Left lung (tissue), 10 donors: ENCODE results near the gene SH3GL1. TPM values are rescaled to one million over a fixed set of nuclear protein-coding genes. Genes with fewer than 3 reads are reported as not detected.
A peak's percentile ranks its signal among the peaks of the same experiment; 100 is the strongest.

ENCODE experiments used
- ATAC-seq: fragments of 200-7000 bp; cut with Tn5 transposase; one replicate; pipeline ENCODE4 v1.9.1; 2020; ENCODE audit warnings: moderate library complexity
- DNase-seq, 4 donors: peaks; one replicate each; pipeline ENCODE4 v3.0.0-alpha.2; 2013 to 2020
- H3K27ac ChIP-seq, 2 donors: fragments of 200-600 bp; sonication (generic) in 1 of 2; one replicate each; pipeline versions ENCODE4 v1.5.0 to v1.8.0; 2020 to 2021
- H3K27me3 ChIP-seq, 2 donors: fragments of 200-600 bp; sonication (generic) in 1 of 2; one replicate each; pipeline versions ENCODE4 v1.5.0 to v1.8.0; 2020 to 2021
- H3K36me3 ChIP-seq, 2 donors: fragments of 200-600 bp; sonication (generic) in 1 of 2; one replicate each; pipeline versions ENCODE4 v1.5.0 to v1.8.0; 2020 to 2021
- H3K4me1 ChIP-seq, 2 donors: fragments of 200-600 bp; one replicate each; pipeline ENCODE4 v1.8.0; 2021
- H3K4me3 ChIP-seq, 2 donors: fragments of 200-600 bp; sonication (generic) in 1 of 2; one replicate each; pipeline versions ENCODE4 v1.5.0 to v1.8.0; 2020 to 2021; ENCODE audit warnings: mild to moderate bottlenecking in 1 of 2
- H3K9me3 ChIP-seq, 2 donors: fragments of 200-600 bp; sonication (generic) in 1 of 2; one replicate each; pipeline versions ENCODE4 v1.5.0 to v1.8.0; 2020 to 2021
- CTCF ChIP-seq, 2 donors: fragments of 200-600 bp; sonication (generic) in 1 of 2; IDR thresholded peaks; one replicate each; pipeline versions ENCODE4 v1.5.0 to v1.8.0; 2021; ENCODE audit warnings: antibody characterized with exemption in 2 of 2
- intact Hi-C, 2 donors: fragments of 100-400 bp; cut with DNase I; formaldehyde crosslinking; loops; one replicate each; pipeline versions ENCODE4 v1.11.2 to v1.14.2; 2022
- polyA plus RNA-seq, 6 donors: library from polyadenylated mRNA; unstranded; fragments of 120-200 nt; gene quantifications; one replicate each; pipeline ENCODE4 v1.2.1, GENCODE V29; 2013; ENCODE audit not compliant: insufficient read length in 6 of 6
- total RNA-seq, 2 donors: library from RNA; stranded (reverse); fragmentation: NEBNext Ultra II Directional; extraction: Animal tissue kit (Norgen Biotek cat#: 25700); gene quantifications; one replicate each; pipeline ENCODE4 v1.2.1, GENCODE V29; 2021
- donor health status: DM: no; HTN: yes; CAD: no.
- donor health status: DM: no; HTN: no; CAD: no.

Gene SH3GL1
- total and polyA plus RNA-seq, 8 donors = 64.6 to 119 (median 84.4) TPM

DNA sequence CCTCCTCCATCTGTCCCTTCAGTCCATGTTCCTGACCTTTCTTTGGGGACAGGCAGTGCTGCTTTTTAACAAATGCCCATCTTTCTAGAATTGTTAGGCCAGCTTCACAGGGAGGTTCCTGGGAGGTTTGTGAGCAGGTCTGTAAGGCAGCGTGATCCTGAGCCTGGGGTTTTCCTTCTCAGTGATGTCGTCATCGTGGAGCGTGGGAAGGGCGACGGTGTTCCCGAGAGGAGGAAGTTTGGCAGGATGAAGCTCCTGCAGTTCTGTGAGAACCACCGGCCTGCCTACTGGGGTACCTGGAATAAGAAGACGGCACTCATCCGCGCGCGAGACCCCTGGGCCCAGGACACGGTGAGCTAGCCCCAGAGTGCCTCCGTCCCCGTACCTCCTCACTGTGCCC is 28.9 kb upstream of the SH3GL1 start:
- Histone ChIP-seq H3K36me3 (peaks cover 0 to 62% of the 10 kb centered on the region in 2 donors), H3K9me3 (no peaks in the 10 kb centered on the region), H3K4me3 (no peak overlapping the region), H3K4me1 (peaks cover 0 to 28% of the 10 kb centered on the region in 2 donors), H3K27me3 (no peaks in the 10 kb centered on the region), H3K27ac (no peak overlapping the region)
- DNase-seq (peak in 3 of 4 donors; percentile 31 to 45 (median 41)), ATAC-seq (no peak)
- intact Hi-C loops = no loop called here
- TF ChIP-seq CTCF (IDR thresholded peaks at IDR 0.05) = no peak

DNA sequence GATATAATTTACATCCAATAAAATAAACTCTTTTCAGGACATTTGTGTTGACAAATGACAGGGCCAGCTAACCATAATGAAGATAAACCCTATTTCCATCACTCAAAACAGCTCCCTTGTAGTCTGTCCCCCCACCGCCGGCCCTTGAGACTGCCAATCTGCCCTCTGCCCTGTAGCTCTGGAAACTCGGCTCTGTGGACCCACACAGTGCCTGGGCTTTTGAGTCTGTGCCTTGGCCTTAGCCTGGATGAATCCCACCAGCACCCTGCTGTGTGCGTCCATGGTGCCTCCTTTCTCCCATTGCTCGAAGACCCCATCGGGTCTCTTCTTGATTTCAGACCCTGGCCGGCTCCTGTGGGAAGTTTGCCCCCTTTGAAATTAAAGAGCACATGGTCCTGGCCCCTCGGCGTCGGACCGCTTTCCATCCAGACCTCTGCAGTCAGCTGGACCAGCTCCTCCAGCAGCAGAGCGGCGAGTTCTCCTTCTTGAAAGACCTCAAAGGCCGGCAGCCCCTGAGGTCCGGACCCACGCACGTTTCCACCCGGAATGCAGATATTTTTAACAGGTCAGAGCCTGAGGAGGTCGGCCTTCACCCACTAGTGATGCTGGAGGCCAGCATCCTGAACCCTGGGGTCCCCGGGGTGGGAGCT is 28.1 kb upstream of the SH3GL1 start:
- ATAC-seq = no peak

DNA sequence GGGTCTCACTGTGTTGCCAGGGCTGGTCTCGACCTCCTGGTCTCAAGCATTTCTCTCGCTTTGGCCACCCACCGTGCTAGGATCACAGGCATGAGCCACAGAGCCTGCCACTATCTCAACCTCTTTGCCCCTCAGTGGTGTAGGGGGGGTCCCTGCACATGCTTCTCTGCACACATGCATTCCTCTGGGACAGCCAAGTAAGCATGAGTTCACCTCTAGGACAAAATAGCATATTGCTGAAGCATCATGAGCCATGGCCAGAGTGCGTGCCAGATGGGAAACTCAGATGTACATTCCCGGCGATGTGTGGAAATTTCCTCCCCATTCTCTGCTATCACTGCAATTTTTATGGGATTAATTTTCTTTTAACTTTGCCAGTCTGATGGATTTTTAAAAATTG is 25.2 kb upstream of the SH3GL1 start:
- intact Hi-C loops = no loop called here
- Histone ChIP-seq H3K27ac (no peak overlapping the region), H3K4me1 (peaks cover 0 to 7% of the 10 kb centered on the region in 2 donors), H3K4me3 (no peak overlapping the region), H3K36me3 (peaks cover 0 to 49% of the 10 kb centered on the region in 2 donors), H3K9me3 (no peaks in the 10 kb centered on the region), H3K27me3 (no peaks in the 10 kb centered on the region)
- TF ChIP-seq CTCF (IDR thresholded peaks at IDR 0.05) = no peak
- ATAC-seq (peak; percentile 15), DNase-seq (peak in 2 of 4 donors; percentile 20 to 53)

More for the DNA sequence above, 28.1 kb upstream of the SH3GL1 start:
- H3K4me1 ChIP-seq = peaks cover 0 to 28% of the 10 kb centered on the region in 2 donors
- intact Hi-C loops = no loop called here
- H3K4me3 ChIP-seq = no peak overlapping the region
- no peaks in the 10 kb centered on the region for H3K27me3 ChIP-seq
- H3K36me3 ChIP-seq = peaks cover 0 to 62% of the 10 kb centered on the region in 2 donors
- no peaks in the 10 kb centered on the region for H3K9me3 ChIP-seq
- TF ChIP-seq CTCF (IDR thresholded peaks at IDR 0.05) = no peak
- no peak overlapping the region for H3K27ac ChIP-seq
- peak in 1 of 4 donors; percentile 69 for DNase-seq

DNA sequence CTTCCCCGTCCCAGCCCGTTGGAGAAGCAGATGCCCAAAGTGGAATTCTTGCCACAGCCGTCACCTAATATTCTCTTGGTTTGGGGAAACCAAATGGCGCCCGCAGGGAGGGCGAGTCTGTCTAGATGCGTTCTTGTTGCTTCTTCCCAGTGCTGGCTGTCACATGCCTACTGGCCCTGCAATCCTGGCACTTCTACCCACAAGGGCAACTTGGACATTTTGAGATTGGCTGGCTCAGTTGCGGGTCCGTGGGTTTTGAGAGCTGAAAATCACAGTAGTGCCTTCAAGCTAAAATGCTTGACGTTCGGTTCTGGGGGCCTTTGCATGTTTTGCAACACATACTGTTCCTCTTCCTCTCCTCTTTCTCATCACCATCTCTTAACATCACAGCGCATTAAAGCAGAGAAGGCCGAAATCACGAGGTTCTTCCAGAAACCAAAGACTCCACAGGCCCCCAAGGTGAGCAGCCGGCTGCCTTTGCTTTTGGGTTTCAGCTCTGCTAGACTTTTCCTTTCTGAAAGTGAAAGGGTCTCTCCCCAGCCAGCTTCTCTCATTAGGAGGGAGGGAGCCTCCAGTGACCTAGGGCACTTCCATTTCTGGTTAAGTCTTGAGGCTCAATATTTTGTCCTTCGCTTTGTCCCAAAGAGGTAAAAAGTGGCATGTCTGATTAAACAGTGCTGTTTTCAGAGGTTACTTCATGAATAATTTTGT is 23.2 kb upstream of the SH3GL1 start:
- H3K27ac ChIP-seq = no peak overlapping the region
- no peaks in the 10 kb centered on the region for H3K4me1 ChIP-seq
- no peaks in the 10 kb centered on the region for H3K27me3 ChIP-seq
- no peak for TF ChIP-seq CTCF (IDR thresholded peaks at IDR 0.05)
- peak in 1 of 4 donors; percentile 24 for DNase-seq
- H3K4me3 ChIP-seq = no peak overlapping the region
- no peaks in the 10 kb centered on the region for H3K9me3 ChIP-seq
- intact Hi-C loops = no loop called here
- no peak for ATAC-seq
- H3K36me3 ChIP-seq = peaks cover 0 to 29% of the 10 kb centered on the region in 2 donors

GRCh38 chr19:4416268-4416667 is 15.9 kb upstream of the SH3GL1 start:
- H3K4me1 ChIP-seq = no peaks in the 10 kb centered on the region
- ATAC-seq (no peak), DNase-seq (no peak)
- no peaks in the 10 kb centered on the region for H3K27me3 ChIP-seq
- no peak for TF ChIP-seq CTCF (IDR thresholded peaks at IDR 0.05)
- no peak overlapping the region for H3K27ac ChIP-seq
- peaks cover 0 to 16% of the 10 kb centered on the region in 2 donors for H3K36me3 ChIP-seq
- H3K9me3 ChIP-seq = no peaks in the 10 kb centered on the region
- no peak overlapping the region for H3K4me3 ChIP-seq
- intact Hi-C loops = no loop called here
